Esophagus squamous epithelium (tissue), 5 donors: ENCODE results near the gene CREB5. TPM values are rescaled to one million over a fixed set of nuclear protein-coding genes. Genes with fewer than 3 reads are reported as not detected.

Experiments
- DNase-seq: peaks from one replicate; lab custom pipeline; 2025; lab: John Stamatoyannopoulos, UW
- H3K27ac ChIP-seq, 4 donors: fragments of 200-600 bp; sonication (generic); one replicate each; pipeline ENCODE4 v1.5.1; 2016 to 2019; ENCODE audit warnings: mild to moderate bottlenecking in 1 of 4
- H3K27me3 ChIP-seq, 4 donors: fragments of 200-600 bp; sonication (generic); 1 replicate in 3 of 4; 2 replicates in 1 of 4; pipeline versions ENCODE4 v1.5.1 to v1.6.0; 2017 to 2021; ENCODE audit warnings: antibody characterized with exemption in 1 of 4
- H3K36me3 ChIP-seq, 3 donors: fragments of 200-600 bp; sonication (generic); one replicate each; pipeline ENCODE4 v1.5.1; 2016 to 2019
- H3K4me1 ChIP-seq, 3 donors: fragments of 200-600 bp; sonication (generic); one replicate each; pipeline ENCODE4 v1.5.1; 2017 to 2019
- H3K4me3 ChIP-seq, 4 donors: fragments of 200-600 bp; sonication (generic); 1 replicate in 3 of 4; 2 replicates in 1 of 4; pipeline ENCODE4 v1.5.1; 2016 to 2019; ENCODE audit warnings: mild to moderate bottlenecking in 2 of 4, moderate library complexity in 1 of 4
- H3K9me3 ChIP-seq, 3 donors: fragments of 200-600 bp; sonication (generic); one replicate each; pipeline ENCODE4 v1.5.1; 2016 to 2019
- POLR2A ChIP-seq, 4 donors: fragments of 450-650 bp; IDR thresholded peaks; one replicate each; pipeline ENCODE4 v1.6.1; 2017; ENCODE audit warnings: antibody characterized with exemption in 4 of 4, mild to moderate bottlenecking in 4 of 4, moderate library complexity in 3 of 4
- WGBS, 2 donors: methylation state at CpG; one replicate each; pipeline ENCODE4 v1.1.5; 2018; 5-methylcytosine and 5-hydroxymethylcytosine counted together
- intact Hi-C: fragments of 100-400 bp; cut with DNase I; formaldehyde crosslinking; loops from one replicate; pipeline ENCODE4 v1.15.0; 2022
- total RNA-seq, 4 donors: library from RNA; depleted of rRNA; stranded (reverse); fragments of >200 nt; gene quantifications; one replicate each; pipeline ENCODE4 v1.1.0, GENCODE V29; 2016
- TF ChIP-seq, protein P1 (sequence below), 6 experiments: fragments of 450-650 bp in 4 of 6; fragments of 200-600 bp in 2 of 6; sonication (generic) in 2 of 6; IDR thresholded peaks; one replicate each; pipeline ENCODE4 v1.5.1; 2016 to 2019; ENCODE audit warnings: antibody characterized with exemption in 6 of 6, mild to moderate bottlenecking in 4 of 6, moderate library complexity in 4 of 6
- donor health status: DM: yes; HTN: yes; CAD: no.

CREB5 gene
- total RNA-seq, 4 donors from 2014 or later = 0.30 to 5.0 (median 2.2) TPM

GRCh38 chr7:28510026-28510369 is 97.7 kb downstream of the CREB5 start:
- H3K4me3 ChIP-seq = no peak overlapping the region
- no peak for DNase-seq
- intact Hi-C loops = no loop called here
- H3K27me3 ChIP-seq = no peaks in the 10 kb centered on the region
- 59 to 88% methylated on average over 2 of the region's 2 CpGs for WGBS, 2 donors
- H3K36me3 ChIP-seq = no peaks in the 10 kb centered on the region
- H3K9me3 ChIP-seq = no peaks in the 10 kb centered on the region
- TF ChIP-seq, protein P1, sequence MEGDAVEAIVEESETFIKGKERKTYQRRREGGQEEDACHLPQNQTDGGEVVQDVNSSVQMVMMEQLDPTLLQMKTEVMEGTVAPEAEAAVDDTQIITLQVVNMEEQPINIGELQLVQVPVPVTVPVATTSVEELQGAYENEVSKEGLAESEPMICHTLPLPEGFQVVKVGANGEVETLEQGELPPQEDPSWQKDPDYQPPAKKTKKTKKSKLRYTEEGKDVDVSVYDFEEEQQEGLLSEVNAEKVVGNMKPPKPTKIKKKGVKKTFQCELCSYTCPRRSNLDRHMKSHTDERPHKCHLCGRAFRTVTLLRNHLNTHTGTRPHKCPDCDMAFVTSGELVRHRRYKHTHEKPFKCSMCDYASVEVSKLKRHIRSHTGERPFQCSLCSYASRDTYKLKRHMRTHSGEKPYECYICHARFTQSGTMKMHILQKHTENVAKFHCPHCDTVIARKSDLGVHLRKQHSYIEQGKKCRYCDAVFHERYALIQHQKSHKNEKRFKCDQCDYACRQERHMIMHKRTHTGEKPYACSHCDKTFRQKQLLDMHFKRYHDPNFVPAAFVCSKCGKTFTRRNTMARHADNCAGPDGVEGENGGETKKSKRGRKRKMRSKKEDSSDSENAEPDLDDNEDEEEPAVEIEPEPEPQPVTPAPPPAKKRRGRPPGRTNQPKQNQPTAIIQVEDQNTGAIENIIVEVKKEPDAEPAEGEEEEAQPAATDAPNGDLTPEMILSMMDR (IDR thresholded peaks at IDR 0.05) = no peak
- TF ChIP-seq POLR2A (IDR thresholded peaks at IDR 0.05) = no peak
- no peaks in the 10 kb centered on the region for H3K4me1 ChIP-seq
- no peak overlapping the region for H3K27ac ChIP-seq

GRCh38 chr7:28512668-28513440 is 100.5 kb downstream of the CREB5 start:
- Histone ChIP-seq H3K9me3 (no peaks in the 10 kb centered on the region), H3K27ac (no peak overlapping the region), H3K27me3 (no peaks in the 10 kb centered on the region), H3K4me3 (no peak overlapping the region), H3K4me1 (no peaks in the 10 kb centered on the region), H3K36me3 (no peaks in the 10 kb centered on the region)
- intact Hi-C loops = no loop called here
- DNase-seq = no peak
- 75 to 90% methylated on average over 8 to 9 of the region's 9 CpGs for WGBS, 2 donors
- TF ChIP-seq POLR2A (IDR thresholded peaks at IDR 0.05) = no peak
- TF ChIP-seq, protein P1 (IDR thresholded peaks at IDR 0.05) = no peak

- Histone ChIP-seq H3K9me3 (no peaks in the 10 kb centered on the region), H3K27ac (no peak overlapping the region), H3K27me3 (no peaks in the 10 kb centered on the region), H3K4me3 (no peak overlapping the region), H3K36me3 (no peaks in the 10 kb centered on the region), H3K4me1 (peaks cover 0 to 16% (median 0%) of the 10 kb centered on the region in 3 donors)
- no peak for TF ChIP-seq POLR2A (IDR thresholded peaks at IDR 0.05)
- TF ChIP-seq, protein P1 (IDR thresholded peaks at IDR 0.05) = no peak
- 76 to 84% methylated on average over 9 to 14 of the region's 14 CpGs for WGBS, 2 donors
- no peak for DNase-seq
- intact Hi-C loops = no loop called here
These were observed 104.3 kb downstream of the CREB5 start for GRCh38 chr7:28516390-28517172.

GRCh38 chr7:28517206-28517605 is 104.9 kb downstream of the CREB5 start:
- intact Hi-C loops = no loop called here
- no peak overlapping the region for H3K4me3 ChIP-seq
- no peak overlapping the region for H3K27ac ChIP-seq
- peaks cover 0 to 16% (median 0%) of the 10 kb centered on the region in 3 donors for H3K4me1 ChIP-seq
- TF ChIP-seq, protein P1 (IDR thresholded peaks at IDR 0.05) = no peak
- TF ChIP-seq POLR2A (IDR thresholded peaks at IDR 0.05) = no peak
- no peak for DNase-seq
- no peaks in the 10 kb centered on the region for H3K36me3 ChIP-seq
- 87 to 90% methylated on average over 5 of the region's 5 CpGs for WGBS, 2 donors
- no peaks in the 10 kb centered on the region for H3K27me3 ChIP-seq
- no peaks in the 10 kb centered on the region for H3K9me3 ChIP-seq

DNA sequence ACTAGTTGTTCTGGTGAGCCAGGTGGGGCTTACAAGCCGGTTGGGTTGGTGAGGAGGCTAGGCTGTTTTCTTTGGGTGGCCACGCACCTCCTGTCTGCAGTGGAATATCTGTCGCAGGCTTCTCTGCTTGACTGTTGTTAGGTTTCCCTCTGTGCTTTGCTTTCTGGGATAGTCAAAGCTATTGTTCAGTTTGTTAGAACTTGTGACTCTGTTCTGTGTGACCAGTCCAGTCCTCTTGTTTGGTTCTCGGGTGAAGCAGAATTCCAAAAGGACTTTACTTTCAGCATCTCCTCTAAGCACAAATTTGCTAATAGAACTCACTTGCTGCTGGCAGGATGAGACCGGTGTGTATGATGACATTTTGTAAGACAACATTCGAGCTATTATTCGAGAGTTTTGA is 105.3 kb downstream of the CREB5 start:
- intact Hi-C loops = no loop called here
- H3K27me3 ChIP-seq = no peaks in the 10 kb centered on the region
- no peak overlapping the region for H3K4me3 ChIP-seq
- no peak for TF ChIP-seq POLR2A (IDR thresholded peaks at IDR 0.05)
- TF ChIP-seq, protein P1 (IDR thresholded peaks at IDR 0.05) = no peak
- no peak for DNase-seq
- WGBS, 2 donors = 92 to 93% methylated on average over 6 to 7 of the region's 7 CpGs
- peaks cover 0 to 16% (median 0%) of the 10 kb centered on the region in 3 donors for H3K4me1 ChIP-seq
- no peaks in the 10 kb centered on the region for H3K36me3 ChIP-seq
- no peak overlapping the region for H3K27ac ChIP-seq
- no peaks in the 10 kb centered on the region for H3K9me3 ChIP-seq
